IPS DF 4.7 (cell line): ENCODE measurements around the gene LYPD6.

Experiments used
- DNase-seq: peaks from one replicate; pipeline ENCODE4 v3.0.0-alpha.2; 2013; ENCODE audit warnings: low spot score; ENCODE audit errors: extremely low read depth

LYPD6 gene

DNA sequence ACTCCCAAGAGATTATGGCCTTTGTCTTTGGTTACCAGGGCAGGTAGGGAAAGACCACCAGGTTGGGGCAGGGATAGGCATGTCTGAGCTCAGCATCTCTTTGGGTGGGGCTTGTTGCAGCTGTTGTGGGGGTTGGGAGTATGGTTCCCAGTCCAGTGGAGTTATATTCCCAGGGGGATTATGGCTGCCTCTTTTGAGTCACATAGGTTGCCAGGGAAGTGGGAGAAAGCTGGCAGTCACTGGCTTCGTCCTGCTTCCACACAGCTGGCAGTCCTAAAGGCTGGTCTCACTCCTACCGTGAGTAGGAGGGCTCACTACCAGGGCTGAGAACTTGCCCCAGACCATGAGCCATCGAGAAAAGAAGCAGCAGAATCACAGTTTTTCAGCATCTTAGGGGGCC, 79.1 kb downstream of the LYPD6 start:
- DNase-seq = no peak

DNA sequence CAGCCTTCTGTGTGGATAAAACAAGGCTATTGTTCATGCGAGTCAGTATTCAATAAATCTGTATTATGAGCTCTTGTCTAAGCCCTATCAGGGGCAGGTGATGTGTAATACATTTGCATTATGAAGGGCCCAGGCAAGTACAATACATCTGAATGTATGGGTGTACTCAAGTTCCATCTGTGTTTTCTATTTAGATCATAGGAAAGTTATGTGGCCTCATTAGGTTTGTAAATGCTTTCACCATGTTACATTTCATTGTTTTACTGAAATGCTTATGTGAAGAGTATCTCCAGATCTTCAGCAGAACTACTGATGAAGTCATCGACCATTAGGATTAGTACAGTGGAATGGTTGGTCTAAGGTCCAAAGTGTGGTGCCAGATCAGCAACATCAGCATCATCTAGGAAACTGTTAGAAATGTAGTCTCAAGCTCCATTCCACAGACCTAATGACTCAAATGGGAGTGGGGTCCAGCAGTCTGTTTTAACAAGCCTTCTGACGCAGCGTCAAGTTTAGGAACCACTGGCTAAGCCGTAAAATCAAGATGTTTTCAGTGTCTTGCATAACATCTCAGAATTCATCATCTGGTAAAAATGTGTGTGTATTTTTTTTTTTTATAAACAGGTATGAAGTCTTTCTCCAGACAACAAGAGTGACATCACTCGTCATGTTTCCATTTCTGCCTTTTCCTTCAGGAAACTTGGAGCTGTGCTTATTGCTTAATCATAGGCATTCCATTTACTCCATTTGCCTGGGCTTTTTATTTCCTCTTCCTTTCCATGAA, 80.5 kb downstream of the LYPD6 start:
- no peak for DNase-seq

DNA sequence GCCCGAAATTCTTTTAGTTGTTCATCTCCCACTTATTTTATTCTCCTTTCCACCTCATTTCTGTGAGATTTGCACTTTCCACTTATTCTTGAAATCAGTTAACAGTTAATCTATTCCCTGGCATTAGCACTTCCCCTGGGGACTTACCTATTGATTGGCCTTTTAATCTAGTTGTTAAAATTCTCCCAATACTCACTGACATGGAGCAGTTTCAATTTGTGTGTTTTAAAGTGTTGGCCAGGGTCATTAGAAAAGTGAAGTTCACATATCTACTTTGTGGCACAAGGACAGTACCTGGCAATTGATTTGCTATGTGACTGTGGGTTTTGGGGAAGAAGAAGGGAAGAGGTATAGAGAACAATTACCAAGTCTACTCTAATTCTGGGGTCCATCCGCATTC, 83.1 kb downstream of the LYPD6 start:
- no peak for DNase-seq

DNA sequence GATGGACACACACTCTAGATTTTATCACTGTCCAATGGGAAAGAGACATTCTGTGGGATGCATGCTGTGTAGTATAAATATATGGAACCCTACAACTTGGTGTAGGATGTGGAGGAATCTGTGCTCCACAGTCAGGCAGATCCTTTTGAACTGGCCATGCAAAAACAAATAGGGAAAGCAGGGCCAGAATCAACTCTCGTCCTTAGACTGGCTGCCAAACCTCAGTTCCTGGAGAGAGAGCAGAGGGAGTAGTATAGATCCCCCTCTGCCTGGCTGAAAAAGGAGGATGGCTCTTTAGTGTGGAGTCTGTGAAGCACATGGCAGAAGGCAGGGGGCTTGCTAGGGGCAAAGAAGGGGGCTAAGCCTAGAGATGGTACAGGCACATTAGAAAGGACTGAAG, 84.7 kb downstream of the LYPD6 start:
- no peak for DNase-seq

DNA sequence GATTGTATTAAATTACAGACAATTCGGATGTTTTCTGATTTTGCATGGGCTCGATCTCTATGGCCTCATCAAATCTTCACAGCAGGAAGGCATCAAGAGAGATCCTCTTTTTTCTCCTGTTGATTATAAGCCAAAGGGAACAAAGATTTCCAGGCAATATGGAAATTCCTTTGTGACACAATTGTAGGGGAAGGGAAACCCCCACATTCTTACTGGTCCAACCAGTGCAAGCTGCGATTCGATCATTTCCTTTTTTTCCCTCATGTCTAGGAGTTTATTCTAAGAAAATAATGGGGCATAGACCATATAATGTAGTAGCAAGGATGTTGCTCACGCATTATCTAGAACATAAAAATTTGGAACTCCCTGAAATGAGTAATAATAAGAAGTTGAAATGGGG, 87.7 kb downstream of the LYPD6 start:
- no peak for DNase-seq

DNA sequence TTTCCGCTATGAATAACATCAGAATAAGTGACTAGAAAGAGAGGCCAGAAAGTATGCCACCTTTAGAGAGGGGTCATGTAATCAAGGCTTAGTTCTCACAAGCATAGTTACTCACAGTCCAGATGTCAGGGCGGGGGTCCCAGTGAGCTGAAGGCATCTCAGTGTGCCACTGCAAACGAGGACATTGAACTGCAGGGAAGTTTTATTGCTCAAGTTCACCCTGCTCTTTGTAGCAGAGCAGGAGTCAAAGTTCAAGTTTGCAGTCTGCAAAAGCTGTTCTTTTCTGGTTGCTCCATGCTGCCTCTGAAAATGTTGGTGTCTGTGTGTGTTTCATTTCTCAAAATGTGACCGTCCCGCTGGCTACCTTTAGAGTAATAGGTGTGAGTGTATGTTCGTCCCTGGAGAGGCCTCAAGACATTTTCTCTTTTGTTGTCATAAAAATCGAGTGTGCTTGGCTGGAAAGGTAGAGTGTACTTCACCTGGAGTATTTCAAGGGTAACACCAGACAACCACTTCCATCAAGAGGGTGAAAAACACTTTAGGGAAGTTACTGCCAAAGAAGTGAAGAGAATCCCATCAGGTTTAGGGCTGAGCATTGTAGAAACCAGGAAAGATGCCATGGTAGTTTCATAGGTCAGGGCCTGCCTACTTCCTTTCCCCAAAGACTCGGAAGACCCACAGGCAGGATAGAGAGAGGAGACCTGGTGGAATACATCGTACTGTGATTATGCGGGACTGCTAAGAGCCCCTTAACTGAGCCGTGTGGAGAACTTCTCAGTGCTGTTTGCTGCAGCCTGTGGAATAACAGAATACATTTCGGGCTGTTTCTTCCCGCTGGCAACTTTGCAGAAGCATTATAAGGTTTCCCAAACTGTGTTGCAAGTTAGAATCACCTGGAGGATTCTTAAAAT, 89.9 kb downstream of the LYPD6 start:
- DNase-seq = no peak

DNA sequence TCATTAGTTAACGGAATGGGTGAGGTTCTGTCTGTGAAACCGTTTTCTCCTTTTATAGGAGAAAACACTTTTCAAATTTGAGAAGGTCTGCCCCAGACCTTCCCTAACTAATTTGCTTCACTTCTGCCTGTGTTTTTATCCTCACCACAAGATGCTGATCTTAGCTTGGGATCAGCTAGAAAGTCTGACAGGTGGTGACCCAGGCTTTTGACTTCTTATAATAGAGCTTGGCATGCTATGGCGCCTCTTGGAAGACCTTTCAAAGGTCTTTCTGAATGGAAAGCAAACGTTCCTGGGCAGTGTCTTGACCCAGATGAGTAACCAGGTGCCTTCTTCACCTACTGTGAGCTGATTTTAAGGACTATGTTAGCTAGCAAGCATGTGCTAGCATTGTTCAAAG, 91.4 kb downstream of the LYPD6 start:
- DNase-seq = no peak

DNA sequence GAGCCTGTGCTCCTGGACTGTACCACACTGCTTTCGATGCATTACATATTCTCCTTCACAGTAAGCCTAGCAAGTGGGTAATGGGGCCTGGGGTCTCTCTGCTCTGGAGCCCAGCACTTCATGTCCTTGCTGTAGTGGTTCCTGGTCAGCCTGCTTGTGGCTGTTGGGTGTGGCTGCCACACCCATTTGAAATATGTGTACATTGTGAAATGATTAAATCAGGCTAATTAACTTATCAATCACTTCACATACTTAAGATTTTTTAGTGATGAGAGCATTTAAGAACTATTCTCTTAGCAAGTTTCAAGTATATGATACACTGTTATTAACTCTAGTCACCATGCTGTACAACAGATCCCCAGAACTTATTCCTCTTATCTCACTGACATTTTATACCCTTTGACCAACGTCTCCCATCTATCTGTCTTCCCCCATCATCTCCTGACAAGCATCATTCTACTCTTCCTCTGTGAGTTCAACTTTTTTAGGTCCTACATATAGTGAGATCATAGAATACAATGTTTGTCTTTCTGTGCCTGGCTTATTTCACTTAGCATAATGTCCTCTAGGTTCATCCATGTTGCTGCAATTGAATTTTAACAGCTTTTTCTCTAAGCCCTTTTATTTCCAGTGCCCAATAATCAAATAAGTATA, 92.1 kb downstream of the LYPD6 start:
- no peak for DNase-seq

DNA sequence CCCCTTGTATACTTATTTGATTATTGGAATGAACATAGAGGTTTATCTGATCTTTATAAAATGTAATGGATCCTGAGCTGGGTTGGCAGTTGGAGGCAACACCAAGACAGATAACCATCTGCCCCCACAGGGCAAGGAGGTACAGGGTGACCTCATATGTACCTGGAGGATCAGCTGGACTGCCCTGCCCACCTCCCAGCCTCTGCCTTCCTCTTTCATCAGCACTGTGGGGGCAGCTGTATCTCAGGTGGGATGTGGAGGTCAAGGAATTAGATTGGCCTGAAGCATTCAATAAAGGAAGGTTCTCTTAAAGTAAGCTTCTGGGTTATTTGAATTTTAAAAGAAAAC, 92.6 kb downstream of the LYPD6 start:
- DNase-seq = no peak

DNA sequence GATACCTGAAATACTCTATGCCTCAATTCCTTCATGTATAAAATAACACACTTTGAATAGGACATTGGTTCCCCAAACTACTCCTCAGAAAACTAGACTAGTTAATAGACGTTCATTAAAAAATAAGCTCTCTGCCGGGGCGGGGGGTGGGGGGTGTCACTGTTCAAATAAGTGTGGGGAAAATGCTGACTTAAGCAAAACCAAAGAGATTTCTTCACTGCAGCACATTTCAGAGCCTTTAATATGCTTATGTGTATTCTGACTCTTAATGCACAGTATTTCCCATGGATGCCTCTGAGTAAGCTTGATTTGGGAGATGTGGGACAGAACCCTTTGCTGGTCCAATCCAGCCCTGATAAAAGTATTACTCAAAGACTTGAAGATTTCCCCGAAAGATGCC, 93.2 kb downstream of the LYPD6 start:
- DNase-seq = no peak

DNA sequence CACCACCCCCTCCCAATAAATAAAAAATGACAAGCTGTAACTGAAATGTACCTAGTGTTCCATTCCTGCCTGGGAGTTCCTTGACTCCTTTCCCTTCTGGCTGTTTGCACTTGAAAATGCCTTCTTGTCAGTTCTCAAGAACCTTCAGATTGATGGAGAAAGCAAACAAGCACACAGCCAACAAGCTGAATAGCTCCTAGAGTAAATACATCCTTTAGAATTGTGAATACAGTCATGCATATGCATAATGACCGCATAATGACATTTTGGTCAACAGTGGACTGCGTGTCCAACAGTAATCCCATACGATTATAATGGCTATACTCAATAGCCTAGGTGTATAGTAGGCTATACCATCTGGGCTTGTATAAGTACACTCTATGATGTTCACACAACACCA, 97.0 kb downstream of the LYPD6 start:
- DNase-seq = no peak

DNA sequence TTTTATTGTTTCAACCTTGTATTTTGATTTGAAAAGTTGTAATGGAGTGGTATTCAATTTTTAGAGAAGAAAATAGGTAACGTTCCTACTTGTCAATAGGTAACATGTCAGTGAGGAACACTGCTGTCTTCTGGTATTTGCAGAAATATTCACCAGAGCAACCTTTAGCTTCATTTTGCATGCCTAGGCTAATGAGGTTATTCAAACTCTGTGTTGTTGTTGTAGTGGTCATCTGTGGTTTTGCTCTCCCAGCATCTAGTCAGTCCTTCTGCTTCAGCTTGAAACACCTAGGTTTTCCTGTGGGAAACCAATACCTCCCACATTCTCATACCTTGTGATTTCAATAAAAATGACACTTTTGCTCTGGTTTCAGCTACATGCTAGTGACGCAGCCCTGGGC, 98.4 kb downstream of the LYPD6 start:
- no peak for DNase-seq

DNA sequence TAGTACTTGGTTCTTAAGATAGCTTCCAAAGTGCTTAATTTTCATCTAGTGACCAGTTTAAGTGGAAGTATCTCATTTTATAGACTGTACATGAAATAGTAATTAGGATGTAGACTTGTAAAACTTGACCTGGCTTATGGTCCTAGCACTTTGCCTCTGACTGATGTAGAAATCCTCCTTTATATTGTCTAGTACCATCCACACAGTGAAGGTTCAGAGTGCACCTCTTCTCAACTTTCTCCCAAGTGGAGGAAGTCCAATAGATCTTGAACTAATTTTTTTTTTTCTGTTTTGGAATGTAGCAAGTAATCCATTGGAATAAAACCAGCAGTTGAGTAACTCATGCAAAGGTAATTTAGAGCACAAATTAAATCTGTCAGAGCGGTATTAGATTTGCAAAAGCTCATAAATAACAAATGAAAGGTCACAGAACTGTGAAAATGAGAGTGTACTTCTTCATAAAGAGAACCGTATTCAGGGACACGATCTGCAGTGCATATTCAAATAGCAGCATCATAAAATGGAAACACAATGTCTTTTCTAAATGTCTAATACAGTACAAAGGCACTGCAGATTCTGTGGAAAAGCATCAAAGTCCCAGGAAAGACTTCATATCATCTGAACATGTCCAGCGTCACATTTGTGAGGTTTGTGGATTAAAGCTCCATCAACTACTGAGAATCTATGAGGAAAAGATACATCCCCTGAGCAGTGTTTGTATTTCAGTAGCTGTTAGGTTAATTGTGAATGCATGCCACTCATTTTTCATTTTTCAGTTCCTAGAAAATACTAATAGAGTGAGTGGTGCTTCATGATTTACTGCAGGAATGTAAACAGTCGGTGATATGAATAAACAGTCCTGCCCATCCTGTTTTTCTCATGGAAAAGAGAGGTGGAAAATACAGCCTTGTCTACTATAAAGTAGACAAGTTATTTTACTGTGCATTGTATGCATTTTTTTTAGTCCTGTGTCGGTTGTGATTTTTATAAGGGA, 100.7 kb downstream of the LYPD6 start:
- no peak for DNase-seq

DNA sequence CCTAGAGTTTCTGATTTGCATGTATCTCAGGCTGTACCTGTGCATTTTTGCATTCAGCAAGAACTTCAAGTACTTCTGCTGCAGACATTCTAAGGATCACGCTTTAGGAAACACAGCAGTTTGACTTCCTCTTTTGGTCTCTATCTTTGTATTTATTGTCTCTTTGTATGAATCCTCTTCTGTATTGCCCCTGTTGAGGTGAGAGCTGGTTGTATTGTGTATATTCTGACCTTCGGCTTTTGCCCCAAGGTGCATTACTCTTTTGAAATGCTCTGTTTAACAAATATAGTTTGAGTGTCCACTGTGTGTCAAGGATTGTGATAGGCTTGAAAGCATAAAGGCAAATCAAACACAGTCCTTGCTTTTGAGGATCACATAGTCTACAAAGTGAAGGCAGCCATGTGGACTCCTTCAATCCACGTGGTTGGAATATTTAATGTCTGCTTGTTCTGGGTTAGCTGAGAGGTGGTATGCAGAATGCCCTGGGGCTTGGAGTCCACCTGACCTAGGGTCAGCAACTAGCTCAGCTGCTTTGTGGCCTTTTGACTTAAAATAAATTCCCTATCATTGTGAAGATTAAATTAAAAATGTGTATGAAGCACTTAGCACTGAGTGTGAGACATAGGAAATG, 108.1 kb downstream of the LYPD6 start:
- no peak for DNase-seq

DNA sequence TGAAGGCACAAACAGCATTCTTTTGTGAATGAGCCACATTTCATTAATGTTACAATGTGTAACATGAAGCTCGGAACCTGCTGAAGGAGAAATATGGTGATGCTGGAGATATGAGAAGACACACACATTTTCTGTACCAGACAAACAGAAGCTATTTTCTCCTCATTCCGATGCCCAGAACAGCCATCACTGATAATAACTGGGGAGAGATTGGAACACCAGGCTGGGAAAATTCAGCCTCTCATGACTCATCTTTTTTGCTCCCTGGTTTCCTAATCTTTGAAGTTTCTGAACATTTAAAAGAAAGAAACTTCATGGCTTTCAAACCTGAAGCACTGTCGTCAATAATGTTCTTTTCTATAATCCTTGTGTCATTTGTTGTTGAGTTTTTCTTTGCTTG, 110.9 kb downstream of the LYPD6 start:
- no peak for DNase-seq

DNA sequence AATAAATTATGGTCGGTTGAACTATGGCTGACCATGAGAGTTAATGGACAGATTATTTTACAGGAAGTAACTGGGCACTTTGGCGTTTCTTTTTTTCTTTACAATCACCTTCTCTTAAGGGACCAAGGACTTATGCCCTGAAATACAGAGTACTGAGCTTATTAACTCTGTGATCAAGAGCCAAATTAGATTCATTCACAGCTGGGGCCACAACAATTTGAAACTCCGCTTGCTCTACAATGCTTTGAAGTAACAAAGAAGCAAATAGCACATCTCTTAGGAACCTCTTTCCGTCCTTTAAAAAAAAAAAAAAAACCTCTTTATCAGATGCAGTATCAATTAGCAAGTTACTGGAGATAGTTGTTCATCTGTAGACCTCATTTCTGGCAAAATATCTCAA, 112.0 kb downstream of the LYPD6 start:
- no peak for DNase-seq

DNA sequence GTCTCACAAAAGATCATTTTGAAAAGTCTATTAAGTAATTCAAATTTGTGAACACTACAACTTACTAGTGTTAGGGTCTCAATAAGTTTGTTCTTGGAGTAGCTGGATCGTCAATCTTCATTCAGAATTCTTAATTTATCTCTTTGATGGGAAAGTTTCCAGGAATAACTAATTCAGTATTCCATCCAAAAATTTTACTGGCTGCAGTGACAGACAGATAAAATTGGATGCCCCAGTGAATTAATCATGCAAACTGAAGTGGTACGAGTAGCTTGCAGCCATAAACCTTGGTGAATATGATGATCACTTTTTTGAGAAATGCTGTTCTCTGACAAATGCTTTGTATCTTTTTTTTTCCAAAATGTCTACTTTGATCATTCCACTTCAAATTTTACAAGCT, 112.8 kb downstream of the LYPD6 start:
- DNase-seq = no peak

DNA sequence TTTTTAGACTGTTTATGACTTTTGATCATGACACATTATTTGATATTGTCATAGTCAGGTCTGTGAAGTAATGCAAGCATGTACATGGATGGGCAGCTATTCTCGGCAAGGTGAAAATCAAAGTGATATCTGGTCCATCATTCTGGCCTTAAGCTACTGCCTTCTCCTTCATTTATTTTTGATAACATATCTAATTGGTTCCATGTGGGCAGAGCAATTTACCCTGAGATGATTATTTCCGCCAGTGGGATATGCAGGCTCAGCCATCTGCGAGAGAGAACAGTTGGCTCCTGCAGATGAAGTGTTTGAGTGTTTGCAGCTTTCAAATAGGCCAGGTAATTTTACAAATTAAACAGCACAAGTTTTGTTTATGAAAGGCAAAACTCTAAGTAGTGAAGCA, 116.4 kb downstream of the LYPD6 start:
- no peak for DNase-seq

DNA sequence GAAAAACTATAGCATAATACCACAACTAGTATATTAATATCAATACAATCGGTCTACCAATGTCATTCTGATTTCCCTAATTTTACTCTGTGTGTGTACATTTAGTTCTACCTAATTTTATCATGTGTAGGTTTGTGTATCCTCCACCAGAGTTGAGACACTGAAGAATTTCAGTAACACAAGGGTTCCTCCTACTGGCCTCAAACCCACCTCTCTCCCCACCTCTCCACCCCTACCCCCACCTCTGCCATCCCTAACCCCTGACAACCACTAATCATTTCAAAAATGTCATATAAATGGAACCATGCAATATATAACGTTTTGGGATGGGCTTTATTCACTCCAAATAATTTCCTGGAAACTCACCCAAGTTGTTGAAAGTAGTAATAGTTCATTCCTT, 117.9 kb downstream of the LYPD6 start:
- no peak for DNase-seq

DNA sequence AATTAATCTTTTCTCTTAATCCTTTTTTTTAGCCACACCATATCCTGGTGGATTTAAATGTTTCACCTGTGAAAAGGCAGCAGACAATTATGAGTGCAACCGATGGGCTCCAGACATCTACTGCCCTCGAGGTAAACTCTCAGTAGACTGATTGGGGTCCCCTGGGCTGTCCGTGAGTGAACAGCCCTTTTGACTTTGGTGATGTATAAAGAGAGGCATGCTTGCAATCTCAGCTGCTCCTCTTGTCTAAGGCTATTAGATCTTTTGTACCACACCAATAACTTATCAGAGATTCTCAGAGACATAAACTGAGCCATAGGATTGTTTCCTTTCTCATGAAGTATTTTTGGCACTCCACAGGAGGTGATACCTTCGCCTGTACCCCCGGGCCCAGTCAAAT, 118.6 kb downstream of the LYPD6 start:
- DNase-seq = no peak
